Lung (tissue), 12 donors: ENCODE data around the gene SPOCD1. TPM values are rescaled to one million over a fixed set of nuclear protein-coding genes. Genes with fewer than 3 reads are reported as not detected.
A peak's percentile ranks its signal among the peaks of the same experiment; 100 is the strongest.

Source experiments
- ATAC-seq: fragments of 200-7000 bp; cut with Tn5 transposase; one replicate; pipeline ENCODE4 v1.9.1; 2020; ENCODE audit warnings: moderate number of reproducible peaks; ENCODE audit not compliant: insufficient read depth, low FRiP score
- DNase-seq, 3 donors: peaks; one replicate each; pipeline ENCODE4 v3.0.0-alpha.2; 2013 to 2017
- H3K27ac ChIP-seq, 2 donors: one replicate each; pipeline ENCODE4 v1.5.1; 2013; ENCODE audit warnings: mild to moderate bottlenecking in 2 of 2, moderate library complexity in 2 of 2, control low read depth in 1 of 2, inconsistent platforms in 1 of 2, low read depth in 1 of 2, low read length in 1 of 2
- H3K27me3 ChIP-seq, 3 donors: one replicate each; pipeline ENCODE4 v1.5.1; 2013; ENCODE audit warnings: low read length in 2 of 3; ENCODE audit not compliant: control insufficient read depth in 3 of 3, insufficient read depth in 3 of 3
- H3K36me3 ChIP-seq, 4 donors: one replicate each; pipeline ENCODE4 v1.5.1; 2013; ENCODE audit warnings: low read length in 4 of 4, mild to moderate bottlenecking in 1 of 4, moderate library complexity in 1 of 4; ENCODE audit not compliant: control insufficient read depth in 4 of 4, insufficient read depth in 4 of 4
- H3K4me1 ChIP-seq, 5 donors: one replicate each; pipeline ENCODE4 v1.5.1; 2013; ENCODE audit warnings: low read length in 5 of 5, mild to moderate bottlenecking in 2 of 5, moderate library complexity in 1 of 5; ENCODE audit not compliant: control insufficient read depth in 5 of 5, insufficient read depth in 5 of 5
- H3K4me3 ChIP-seq: one replicate; pipeline ENCODE4 v1.5.1; 2013; ENCODE audit warnings: mild to moderate bottlenecking, control low read depth, moderate library complexity
- H3K9ac ChIP-seq, 2 donors: one replicate each; pipeline ENCODE4 v1.5.1; 2013; ENCODE audit warnings: low read length in 2 of 2, control low read depth in 1 of 2; ENCODE audit not compliant: insufficient read depth in 1 of 2
- H3K9me3 ChIP-seq, 4 donors: one replicate each; pipeline ENCODE4 v1.5.1; 2013; ENCODE audit warnings: low read length in 3 of 4, mild to moderate bottlenecking in 1 of 4, moderate library complexity in 1 of 4; ENCODE audit not compliant: control insufficient read depth in 4 of 4, insufficient read depth in 3 of 4
- WGBS, 2 donors: extraction: QIAGEN DNeasy Blood & Tissue Kit; methylation state at CpG; one replicate each; pipeline ENCODE4 v1.1.7; 2013; 5-methylcytosine and 5-hydroxymethylcytosine counted together
- polyA plus RNA-seq, 2 donors: library from polyadenylated mRNA; stranded (reverse); fragments of 200-250 nt; gene quantifications; one replicate each; pipeline ENCODE4 v1.2.1, GENCODE V29; 2013
- total RNA-seq, 2 donors: library from RNA; depleted of rRNA in 1 of 2; stranded (reverse); fragments of >200 nt in 1 of 2; gene quantifications; one replicate each; pipeline ENCODE4 v1.2.1, GENCODE V29; 2014 to 2021
- TF ChIP-seq, protein P1 (sequence below): IDR thresholded peaks from 2 replicates; pipeline ENCODE4 v1.5.1; 2012; ENCODE audit warnings: mild to moderate bottlenecking; ENCODE audit errors: control extremely low read depth, extremely low read depth
- donor health status: control.
- donor health status: control.
- donor health status: Bipolar disorder and iron deficiency.
- donor health status: healthy.
- donor health status: DM: yes; HTN: yes; CAD: no.

Gene SPOCD1
- total and polyA plus RNA-seq, 4 donors = 0.51 to 15.7 (median 8.4) TPM

DNA sequence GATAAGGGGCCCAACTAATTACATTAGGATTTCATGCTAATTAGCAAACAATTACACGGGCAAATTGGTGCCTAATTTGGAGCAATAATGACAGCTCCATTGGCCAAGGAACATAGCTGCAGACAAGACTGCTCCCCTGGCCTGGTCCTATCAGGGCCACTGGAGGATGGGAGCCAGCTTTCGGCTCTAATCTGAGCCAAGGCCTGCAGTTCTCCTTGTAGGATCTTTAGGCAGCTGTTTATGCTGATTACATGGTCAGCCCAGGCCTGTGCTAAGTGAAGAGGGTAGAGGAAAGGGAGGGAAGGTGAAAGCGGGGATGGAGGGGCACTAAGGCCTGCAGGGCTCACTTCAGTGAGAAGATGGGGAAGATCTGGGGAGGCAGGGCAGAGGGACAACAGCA is 39.3 kb downstream of the SPOCD1 start:
- TF ChIP-seq, protein P1, sequence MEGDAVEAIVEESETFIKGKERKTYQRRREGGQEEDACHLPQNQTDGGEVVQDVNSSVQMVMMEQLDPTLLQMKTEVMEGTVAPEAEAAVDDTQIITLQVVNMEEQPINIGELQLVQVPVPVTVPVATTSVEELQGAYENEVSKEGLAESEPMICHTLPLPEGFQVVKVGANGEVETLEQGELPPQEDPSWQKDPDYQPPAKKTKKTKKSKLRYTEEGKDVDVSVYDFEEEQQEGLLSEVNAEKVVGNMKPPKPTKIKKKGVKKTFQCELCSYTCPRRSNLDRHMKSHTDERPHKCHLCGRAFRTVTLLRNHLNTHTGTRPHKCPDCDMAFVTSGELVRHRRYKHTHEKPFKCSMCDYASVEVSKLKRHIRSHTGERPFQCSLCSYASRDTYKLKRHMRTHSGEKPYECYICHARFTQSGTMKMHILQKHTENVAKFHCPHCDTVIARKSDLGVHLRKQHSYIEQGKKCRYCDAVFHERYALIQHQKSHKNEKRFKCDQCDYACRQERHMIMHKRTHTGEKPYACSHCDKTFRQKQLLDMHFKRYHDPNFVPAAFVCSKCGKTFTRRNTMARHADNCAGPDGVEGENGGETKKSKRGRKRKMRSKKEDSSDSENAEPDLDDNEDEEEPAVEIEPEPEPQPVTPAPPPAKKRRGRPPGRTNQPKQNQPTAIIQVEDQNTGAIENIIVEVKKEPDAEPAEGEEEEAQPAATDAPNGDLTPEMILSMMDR = no peak
- Histone ChIP-seq H3K4me1 (peaks cover 0 to 33% (median 12%) of the 10 kb centered on the region in 5 donors), H3K4me3 (no peak overlapping the region), H3K27ac (no peak overlapping the region), H3K9me3 (peaks cover 0 to 4% (median 0%) of the 10 kb centered on the region in 4 donors), H3K27me3 (peaks cover 6 to 32% (median 27%) of the 10 kb centered on the region in 3 donors), H3K9ac (no peak overlapping the region), H3K36me3 (no peaks in the 10 kb centered on the region)
- DNase-seq (peak in 2 of 3 donors; percentile 61 to 75), ATAC-seq (no peak)
- 77 to 88% methylated on average over 3 of the region's 3 CpGs for WGBS, 2 donors

DNA sequence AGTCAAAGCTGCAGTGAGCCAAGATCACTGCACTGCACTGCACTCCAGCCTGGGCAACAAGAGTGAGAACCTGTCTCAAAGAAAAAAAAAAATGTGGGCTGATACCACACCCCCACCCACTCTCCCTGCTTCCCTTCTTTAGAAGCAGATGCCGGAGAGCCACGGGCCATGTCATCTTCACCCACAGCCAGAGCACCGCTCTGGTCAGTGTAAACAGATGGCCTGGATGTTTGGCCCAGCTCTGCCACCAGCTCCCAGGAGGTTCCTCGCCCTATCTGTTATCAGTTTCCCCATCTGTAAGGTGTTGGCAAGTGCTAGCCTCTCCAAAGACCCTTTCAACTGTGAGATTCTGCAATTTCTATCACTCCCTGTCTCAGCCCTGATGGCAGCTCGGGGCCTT is 39.8 kb downstream of the SPOCD1 start:
- TF ChIP-seq, protein P1 = no peak
- Histone ChIP-seq H3K36me3 (no peaks in the 10 kb centered on the region), H3K4me1 (peaks cover 0 to 28% (median 11%) of the 10 kb centered on the region in 5 donors), H3K27ac (no peak overlapping the region), H3K4me3 (no peak overlapping the region), H3K27me3 (peaks cover 6 to 37% (median 32%) of the 10 kb centered on the region in 3 donors), H3K9me3 (peaks cover 0 to 4% (median 0%) of the 10 kb centered on the region in 4 donors), H3K9ac (no peak overlapping the region)
- 86 to 89% methylated on average over 5 of the region's 5 CpGs for WGBS, 2 donors
- DNase-seq = no peak
- ATAC-seq = no peak

DNA sequence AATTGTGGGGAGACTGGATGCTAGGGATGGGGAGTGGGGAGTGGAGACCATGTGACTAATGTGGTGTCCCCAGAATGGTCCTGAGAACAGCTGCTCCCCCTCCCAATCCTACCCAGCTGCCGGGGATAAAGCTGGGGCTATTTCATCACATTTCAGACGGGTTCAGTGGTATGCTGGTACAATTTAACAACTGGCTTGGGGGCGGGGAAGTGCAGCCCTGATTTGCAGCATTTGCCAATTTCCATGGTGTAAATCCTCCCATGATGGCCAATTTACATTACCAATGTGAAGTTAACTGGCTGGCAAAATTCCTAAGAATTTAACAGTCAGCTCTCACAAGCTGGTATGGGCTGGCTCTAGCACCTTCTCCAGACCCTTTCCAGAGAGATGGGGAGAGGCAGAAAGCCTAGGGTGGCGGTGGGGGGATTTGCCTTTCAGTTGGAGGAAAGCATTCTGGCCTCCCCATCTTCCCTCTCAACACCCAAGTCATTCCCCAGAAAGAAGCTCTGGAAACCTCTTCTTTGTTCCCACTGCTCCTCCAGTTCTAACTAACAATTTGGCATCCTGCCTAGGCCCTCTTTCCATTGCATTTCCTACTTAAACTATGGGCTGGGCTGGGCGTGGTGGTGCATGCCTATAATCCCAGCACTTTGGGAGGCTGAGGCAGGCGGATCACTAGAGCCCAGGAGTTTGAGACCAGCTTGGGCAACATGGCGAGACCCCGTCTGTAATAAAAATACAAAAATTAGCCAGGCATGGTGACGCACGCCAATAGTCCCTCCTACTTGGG is 40.4 kb downstream of the SPOCD1 start:
- H3K4me1 ChIP-seq = peaks cover 0 to 22% (median 11%) of the 10 kb centered on the region in 5 donors
- TF ChIP-seq, protein P1 = no peak

More for the DNA sequence above, 40.4 kb downstream of the SPOCD1 start:
- Histone ChIP-seq H3K9ac (no peak overlapping the region), H3K36me3 (no peaks in the 10 kb centered on the region), H3K9me3 (peaks cover 0 to 4% (median 0%) of the 10 kb centered on the region in 4 donors), H3K27me3 (peaks cover 6 to 43% (median 34%) of the 10 kb centered on the region in 3 donors), H3K4me3 (no peak overlapping the region), H3K27ac (no peak overlapping the region)
- peak in 1 of 3 donors; percentile 55 for DNase-seq
- WGBS, 2 donors = 69 to 85% methylated on average over 10 of the region's 10 CpGs
- ATAC-seq = no peak
